ENCODE data around the gene LRCH1.

DNA sequence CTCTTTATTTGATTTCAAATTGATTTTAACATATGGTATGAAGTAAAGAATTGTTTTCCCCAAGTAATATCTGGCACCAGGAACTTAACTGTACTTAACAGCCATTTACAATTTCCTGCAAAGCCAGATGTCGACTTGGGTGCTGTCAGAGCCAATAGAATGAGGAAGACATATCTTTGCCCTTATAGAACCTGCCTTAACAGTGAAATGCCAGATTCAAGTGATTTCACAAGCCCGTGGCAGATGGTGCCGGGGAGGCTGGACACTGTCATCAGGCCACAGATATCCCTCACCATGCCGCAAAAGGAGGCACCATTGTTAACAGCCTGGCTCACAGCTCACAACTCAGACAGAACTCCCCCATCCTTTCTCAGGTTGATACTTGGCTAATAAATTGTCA is 195.3 kb downstream of the LRCH1 start:
- TF ChIP-seq, protein P1, sequence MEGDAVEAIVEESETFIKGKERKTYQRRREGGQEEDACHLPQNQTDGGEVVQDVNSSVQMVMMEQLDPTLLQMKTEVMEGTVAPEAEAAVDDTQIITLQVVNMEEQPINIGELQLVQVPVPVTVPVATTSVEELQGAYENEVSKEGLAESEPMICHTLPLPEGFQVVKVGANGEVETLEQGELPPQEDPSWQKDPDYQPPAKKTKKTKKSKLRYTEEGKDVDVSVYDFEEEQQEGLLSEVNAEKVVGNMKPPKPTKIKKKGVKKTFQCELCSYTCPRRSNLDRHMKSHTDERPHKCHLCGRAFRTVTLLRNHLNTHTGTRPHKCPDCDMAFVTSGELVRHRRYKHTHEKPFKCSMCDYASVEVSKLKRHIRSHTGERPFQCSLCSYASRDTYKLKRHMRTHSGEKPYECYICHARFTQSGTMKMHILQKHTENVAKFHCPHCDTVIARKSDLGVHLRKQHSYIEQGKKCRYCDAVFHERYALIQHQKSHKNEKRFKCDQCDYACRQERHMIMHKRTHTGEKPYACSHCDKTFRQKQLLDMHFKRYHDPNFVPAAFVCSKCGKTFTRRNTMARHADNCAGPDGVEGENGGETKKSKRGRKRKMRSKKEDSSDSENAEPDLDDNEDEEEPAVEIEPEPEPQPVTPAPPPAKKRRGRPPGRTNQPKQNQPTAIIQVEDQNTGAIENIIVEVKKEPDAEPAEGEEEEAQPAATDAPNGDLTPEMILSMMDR (conservative IDR thresholded peaks at IDR 0.05) = no peak
- TF ChIP-seq EZH2 (IDR thresholded peaks at IDR 0.05; ENCODE audit: low read depth) = no peak

Data from PC-9 (cell line).